ENCODE results near the gene RAB30. TPM values are rescaled to one million over a fixed set of nuclear protein-coding genes. Genes with fewer than 3 reads are reported as not detected.

The RAB30 gene
- total RNA-seq, 1 donor from 2014 or later: 12.5 TPM

DNA sequence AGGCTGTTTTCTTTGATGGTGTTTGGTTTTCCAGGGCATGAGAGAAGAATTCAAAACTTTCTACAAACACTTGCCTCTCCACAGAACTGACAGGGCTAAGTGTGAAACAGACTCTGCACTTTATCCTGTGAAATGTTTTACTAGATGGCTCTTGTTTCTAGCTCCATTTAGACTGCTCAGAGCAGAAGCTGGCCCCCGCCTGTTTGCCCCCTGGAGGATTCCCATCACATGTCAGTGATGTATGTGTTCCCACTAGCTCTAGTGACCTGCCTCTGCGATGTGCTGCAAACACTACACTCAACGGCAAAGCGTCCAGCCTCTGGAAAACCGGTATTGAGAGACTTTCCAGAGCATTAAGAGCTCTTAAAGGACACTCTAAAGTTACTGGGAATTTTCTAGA is 43.9 kb upstream of the RAB30 start:
- H3K27me3 ChIP-seq: no peaks in the 10 kb centered on the region
- DNase-seq (no peak), ATAC-seq (peak; percentile 67)
- H3K36me3 ChIP-seq: no peaks in the 10 kb centered on the region
- H3K4me1 ChIP-seq: peaks cover 10% of the 10 kb centered on the region
- H3K9me3 ChIP-seq: no peaks in the 10 kb centered on the region
- intact Hi-C loops (cut with DNase I): no loop called here
- TF ChIP-seq, protein P1, sequence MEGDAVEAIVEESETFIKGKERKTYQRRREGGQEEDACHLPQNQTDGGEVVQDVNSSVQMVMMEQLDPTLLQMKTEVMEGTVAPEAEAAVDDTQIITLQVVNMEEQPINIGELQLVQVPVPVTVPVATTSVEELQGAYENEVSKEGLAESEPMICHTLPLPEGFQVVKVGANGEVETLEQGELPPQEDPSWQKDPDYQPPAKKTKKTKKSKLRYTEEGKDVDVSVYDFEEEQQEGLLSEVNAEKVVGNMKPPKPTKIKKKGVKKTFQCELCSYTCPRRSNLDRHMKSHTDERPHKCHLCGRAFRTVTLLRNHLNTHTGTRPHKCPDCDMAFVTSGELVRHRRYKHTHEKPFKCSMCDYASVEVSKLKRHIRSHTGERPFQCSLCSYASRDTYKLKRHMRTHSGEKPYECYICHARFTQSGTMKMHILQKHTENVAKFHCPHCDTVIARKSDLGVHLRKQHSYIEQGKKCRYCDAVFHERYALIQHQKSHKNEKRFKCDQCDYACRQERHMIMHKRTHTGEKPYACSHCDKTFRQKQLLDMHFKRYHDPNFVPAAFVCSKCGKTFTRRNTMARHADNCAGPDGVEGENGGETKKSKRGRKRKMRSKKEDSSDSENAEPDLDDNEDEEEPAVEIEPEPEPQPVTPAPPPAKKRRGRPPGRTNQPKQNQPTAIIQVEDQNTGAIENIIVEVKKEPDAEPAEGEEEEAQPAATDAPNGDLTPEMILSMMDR (IDR thresholded peaks at IDR 0.05): no peak
- H3K4me3 ChIP-seq: no peak overlapping the region
- H3K27ac ChIP-seq: no peak overlapping the region

- intact Hi-C loops (cut with DNase I): no loop called here
- ATAC-seq: no peak
- H3K27ac ChIP-seq: no peak overlapping the region
- H3K36me3 ChIP-seq: no peaks in the 10 kb centered on the region
- H3K9me3 ChIP-seq: no peaks in the 10 kb centered on the region
- peaks cover 10% of the 10 kb centered on the region for H3K4me1 ChIP-seq
- H3K4me3 ChIP-seq: no peak overlapping the region
- no peaks in the 10 kb centered on the region for H3K27me3 ChIP-seq
- DNase-seq: no peak
- TF ChIP-seq, protein P1 (IDR thresholded peaks at IDR 0.05): no peak
These were observed 43.3 kb upstream of the RAB30 start for GRCh38 chr11:83115026-83115425.

DNA sequence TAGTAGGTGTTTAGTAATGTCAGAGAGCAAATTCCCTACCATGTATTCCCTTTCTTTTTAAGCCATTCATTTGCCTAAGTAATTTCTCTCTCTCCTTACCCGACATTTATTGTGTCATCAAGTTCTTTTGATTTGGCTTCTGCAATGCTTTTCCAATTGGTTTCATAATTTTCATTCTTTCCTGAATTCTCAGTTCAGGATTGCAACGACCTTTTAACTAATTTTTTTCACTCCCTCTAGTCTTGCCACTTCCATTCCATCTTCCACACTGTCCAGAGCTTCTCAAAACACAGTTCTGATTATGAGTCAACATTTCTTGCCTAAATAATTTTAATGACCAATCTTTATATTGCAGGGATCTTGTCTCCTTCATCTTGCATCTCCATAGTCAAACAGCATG is 41.2 kb upstream of the RAB30 start:
- intact Hi-C loops (cut with DNase I): no loop called here
- H3K27ac ChIP-seq: no peak overlapping the region
- no peaks in the 10 kb centered on the region for H3K36me3 ChIP-seq
- no peak overlapping the region for H3K4me3 ChIP-seq
- H3K4me1 ChIP-seq: peaks cover 10% of the 10 kb centered on the region
- H3K27me3 ChIP-seq: no peaks in the 10 kb centered on the region
- ATAC-seq (no peak), DNase-seq (no peak)
- TF ChIP-seq, protein P1 (IDR thresholded peaks at IDR 0.05): no peak
- no peaks in the 10 kb centered on the region for H3K9me3 ChIP-seq

GRCh38 chr11:83105168-83105567 is 33.5 kb upstream of the RAB30 start:
- ATAC-seq (no peak), DNase-seq (no peak)
- H3K4me3 ChIP-seq: no peak overlapping the region
- H3K36me3 ChIP-seq: no peaks in the 10 kb centered on the region
- H3K27ac ChIP-seq: no peak overlapping the region
- no peaks in the 10 kb centered on the region for H3K27me3 ChIP-seq
- H3K9me3 ChIP-seq: no peaks in the 10 kb centered on the region
- TF ChIP-seq, protein P1 (IDR thresholded peaks at IDR 0.05): no peak
- no peaks in the 10 kb centered on the region for H3K4me1 ChIP-seq
- intact Hi-C loops (cut with DNase I): no loop called here

DNA sequence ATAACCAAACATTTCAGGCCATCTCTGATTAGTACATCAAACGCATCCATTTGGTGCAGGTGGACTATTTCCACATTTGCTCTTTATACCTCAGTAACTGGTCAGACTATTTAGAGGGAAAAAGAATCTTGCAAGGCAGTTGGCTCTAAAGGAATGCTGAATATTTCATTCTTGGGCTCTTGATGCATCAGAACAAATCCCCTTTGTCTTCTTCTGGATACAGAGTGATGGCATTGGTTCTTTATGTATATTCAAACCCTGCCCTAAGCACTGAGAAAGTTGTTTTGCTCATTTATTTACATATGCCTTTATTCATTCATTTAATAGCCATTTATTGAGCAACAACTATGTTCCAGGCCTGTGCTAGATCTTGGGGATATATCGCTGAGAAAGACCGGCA is 31.1 kb upstream of the RAB30 start:
- H3K4me1 ChIP-seq: no peaks in the 10 kb centered on the region
- TF ChIP-seq, protein P1 (IDR thresholded peaks at IDR 0.05): no peak
- H3K4me3 ChIP-seq: no peak overlapping the region

DNA sequence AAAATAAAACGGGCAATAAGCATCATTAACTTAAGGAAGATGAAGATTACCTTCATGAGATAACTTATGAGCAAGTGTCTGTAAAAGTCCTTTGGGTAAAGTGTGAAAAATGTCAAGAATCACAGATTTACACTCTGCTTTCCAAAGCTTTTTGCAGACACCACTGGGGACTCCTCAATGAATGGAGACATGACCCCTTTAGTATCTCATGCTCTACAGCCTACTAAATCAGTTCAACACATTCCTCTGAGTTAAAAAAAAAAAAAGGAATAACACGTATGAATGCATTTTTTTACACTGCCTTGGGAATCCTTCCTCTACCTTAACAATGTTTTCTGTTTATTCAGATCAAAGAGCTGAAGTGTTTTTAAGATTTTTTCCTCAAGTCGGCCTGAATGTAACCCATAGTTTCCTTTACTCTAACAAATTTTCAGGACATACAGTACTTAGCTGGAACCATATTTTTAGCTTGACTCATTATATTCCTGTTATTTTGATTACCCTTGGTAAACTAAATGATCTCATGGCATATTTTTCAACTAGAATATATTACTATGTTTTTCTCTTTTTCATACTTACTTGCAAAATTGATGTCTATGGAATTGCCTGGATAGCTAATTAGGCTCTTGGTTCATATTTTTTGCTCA is 25.9 kb upstream of the RAB30 start:
- intact Hi-C loops (cut with DNase I): no loop called here
- Histone ChIP-seq H3K27me3 (no peaks in the 10 kb centered on the region), H3K36me3 (no peaks in the 10 kb centered on the region), H3K4me1 (no peaks in the 10 kb centered on the region), H3K4me3 (no peak overlapping the region), H3K9me3 (no peaks in the 10 kb centered on the region), H3K27ac (no peak overlapping the region)
- no peak for ATAC-seq
- TF ChIP-seq, protein P1 (IDR thresholded peaks at IDR 0.05): no peak
- DNase-seq: no peak

More for the DNA sequence above, 31.1 kb upstream of the RAB30 start:
- ATAC-seq (no peak), DNase-seq (no peak)
- Histone ChIP-seq H3K27ac (no peak overlapping the region), H3K27me3 (no peaks in the 10 kb centered on the region), H3K9me3 (no peaks in the 10 kb centered on the region), H3K36me3 (no peaks in the 10 kb centered on the region)
- intact Hi-C loops (cut with DNase I): no loop called here
